ENCODE results near the gene HK1. TPM values are rescaled to one million over a fixed set of nuclear protein-coding genes. Genes with fewer than 3 reads are reported as not detected.

The HK1 gene
- total and polyA plus RNA-seq, 4 donors, result 1.8 to 166 (median 7.4) TPM

GRCh38 chr10:69375307-69376151 lies 97.2 kb downstream of the HK1 start:
- TF ChIP-seq GABPA (IDR thresholded peaks at IDR 0.05 in 1 of 2, conservative IDR thresholded peaks at IDR 0.05 in 1 of 2), result no peak
- Histone ChIP-seq H3K9ac (ENCODE audit: low read depth in 1 of 2, low read length in 2 of 2) (no peak overlapping the region), H3K36me3 (ENCODE audit: control insufficient read depth in 4 of 4, insufficient read depth in 3 of 4, low read depth in 1 of 4, low read length in 3 of 4) (no peaks in the 10 kb centered on the region), H3K9me3 (ENCODE audit: control insufficient read depth in 4 of 4, low read length in 3 of 4) (no peaks in the 10 kb centered on the region), H3K27ac (ENCODE audit: low read depth in 1 of 2, low read length in 2 of 2) (no peak overlapping the region), H3K4me3 (ENCODE audit: low read depth in 1 of 3, low read length in 3 of 3) (no peak overlapping the region), H3K4me1 (ENCODE audit: control insufficient read depth in 4 of 4, insufficient read depth in 4 of 4, low read length in 3 of 4) (peaks cover 0 to 2% (median 0%) of the 10 kb centered on the region in 4 donors), H3K27me3 (ENCODE audit: control insufficient read depth in 4 of 4, insufficient read depth in 4 of 4, low read length in 3 of 4) (no peaks in the 10 kb centered on the region)
- no peak for DNase-seq (ENCODE audit: low spot score)
- WGBS, result 48% methylated on average over 19 of the region's 19 CpGs

GRCh38 chr10:69376662-69377061 lies 98.4 kb downstream of the HK1 start:
- Histone ChIP-seq H3K27me3 (ENCODE audit: control insufficient read depth in 4 of 4, insufficient read depth in 4 of 4, low read length in 3 of 4) (no peaks in the 10 kb centered on the region), H3K27ac (ENCODE audit: low read depth in 1 of 2, low read length in 2 of 2) (no peak overlapping the region), H3K36me3 (ENCODE audit: control insufficient read depth in 4 of 4, insufficient read depth in 3 of 4, low read depth in 1 of 4, low read length in 3 of 4) (no peaks in the 10 kb centered on the region), H3K9ac (ENCODE audit: low read depth in 1 of 2, low read length in 2 of 2) (no peak overlapping the region), H3K9me3 (ENCODE audit: control insufficient read depth in 4 of 4, low read length in 3 of 4) (no peaks in the 10 kb centered on the region), H3K4me3 (ENCODE audit: low read depth in 1 of 3, low read length in 3 of 3) (no peak overlapping the region), H3K4me1 (ENCODE audit: control insufficient read depth in 4 of 4, insufficient read depth in 4 of 4, low read length in 3 of 4) (peaks cover 0 to 2% (median 0%) of the 10 kb centered on the region in 4 donors)
- TF ChIP-seq FOXA1 (IDR thresholded peaks at IDR 0.05) (no peak), FOXA2 (IDR thresholded peaks at IDR 0.05) (no peak), YY1 (IDR thresholded peaks at IDR 0.05) (no peak), RXRA (IDR thresholded peaks at IDR 0.05) (no peak), HNF4G (IDR thresholded peaks at IDR 0.05) (no peak), EGR1 (IDR thresholded peaks at IDR 0.05; ENCODE audit: low read depth in 2 of 2) (no peak), ATF3 (IDR thresholded peaks at IDR 0.05) (no peak), JUND (IDR thresholded peaks at IDR 0.05) (no peak), CTCF (IDR thresholded peaks at IDR 0.05; ENCODE audit: low read depth, low read length, missing input control) (no peak), HNF4A (conservative IDR thresholded peaks at IDR 0.05) (no peak), NR2F2 (IDR thresholded peaks at IDR 0.05) (no peak), REST (IDR thresholded peaks at IDR 0.05) (no peak), GABPA (IDR thresholded peaks at IDR 0.05 in 1 of 2, conservative IDR thresholded peaks at IDR 0.05 in 1 of 2) (no peak), TAF1 (conservative IDR thresholded peaks at IDR 0.05) (no peak), ZBTB33 (IDR thresholded peaks at IDR 0.05) (no peak), RAD21 (IDR thresholded peaks at IDR 0.05) (no peak), SP1 (IDR thresholded peaks at IDR 0.05) (no peak), MAX (IDR thresholded peaks at IDR 0.05) (no peak)
- WGBS, result 88% methylated on average over 11 of the region's 11 CpGs
- no peak for DNase-seq (ENCODE audit: low spot score)

All from liver (tissue), 9 donors.